ENCODE measurements around the gene PLXND1.

PLXND1 gene

GRCh38 chr3:129529436-129530210 is 76.9 kb downstream of the PLXND1 start:
- TF ChIP-seq CTCF (IDR thresholded peaks at IDR 0.05; ENCODE audit: low read depth, low read length), result no peak
- DNase-seq (ENCODE audit: low read depth in 2 of 2), result peak in 1 of 2 donors; percentile 21
- no peak overlapping the region for H3K4me3 ChIP-seq (replicated peaks in 1 of 2; ENCODE audit: low read depth in 2 of 2, low read length in 2 of 2)

- H3K4me3 ChIP-seq (replicated peaks in 1 of 2; ENCODE audit: low read depth in 2 of 2, low read length in 2 of 2), result no peak within 1 kb of the TSS
- no peak for DNase-seq (ENCODE audit: low read depth in 2 of 2)
- no peak for TF ChIP-seq CTCF (IDR thresholded peaks at IDR 0.05; ENCODE audit: low read depth, low read length)
These were observed 77.8 kb downstream of the PLXND1 start, which contains the start of gene RHO for GRCh38 chr3:129528589-129529100. Gene RHO, plus strand, starts transcription at chr3:129528639. Its CDS starts 95 bp downstream, at chr3:129528734.

- DNase-seq (ENCODE audit: low read depth in 2 of 2), result no peak
- TF ChIP-seq CTCF (IDR thresholded peaks at IDR 0.05; ENCODE audit: low read depth, low read length), result no peak
- H3K4me3 ChIP-seq (replicated peaks in 1 of 2; ENCODE audit: low read depth in 2 of 2, low read length in 2 of 2), result no peak overlapping the region
These were observed 79.2 kb downstream of the PLXND1 start for GRCh38 chr3:129527262-129527661.

- no peak for TF ChIP-seq CTCF (IDR thresholded peaks at IDR 0.05; ENCODE audit: low read depth, low read length)
- H3K4me3 ChIP-seq (replicated peaks in 1 of 2; ENCODE audit: low read depth in 2 of 2, low read length in 2 of 2), result no peak overlapping the region
- DNase-seq (ENCODE audit: low read depth in 2 of 2), result no peak
These were observed 80.2 kb downstream of the PLXND1 start for GRCh38 chr3:129526121-129526900.

GRCh38 chr3:129525341-129525968 is 81.0 kb downstream of the PLXND1 start:
- TF ChIP-seq CTCF (IDR thresholded peaks at IDR 0.05; ENCODE audit: low read depth, low read length), result no peak
- DNase-seq (ENCODE audit: low read depth in 2 of 2), result peak; percentile 36 to 85
- H3K4me3 ChIP-seq (replicated peaks in 1 of 2; ENCODE audit: low read depth in 2 of 2, low read length in 2 of 2), result no peak overlapping the region

GRCh38 chr3:129524081-129524480 is 82.4 kb downstream of the PLXND1 start:
- no peak for DNase-seq (ENCODE audit: low read depth in 2 of 2)
- TF ChIP-seq CTCF (IDR thresholded peaks at IDR 0.05; ENCODE audit: low read depth, low read length), result no peak
- no peak overlapping the region for H3K4me3 ChIP-seq (replicated peaks in 1 of 2; ENCODE audit: low read depth in 2 of 2, low read length in 2 of 2)
